ENCODE results near the gene ADCY2.

Gene ADCY2

GRCh38 chr5:7793895-7794294, 398.0 kb downstream of the ADCY2 start (continued):
- no peak for TF ChIP-seq PPARA (CRISPR knock-in tag; IDR thresholded peaks at IDR 0.05; ENCODE audit: borderline replicate concordance)
- no peak for TF ChIP-seq ZNF70 (CRISPR knock-in tag; IDR thresholded peaks at IDR 0.05)
- no peak for TF ChIP-seq CREB5 (CRISPR knock-in tag; IDR thresholded peaks at IDR 0.05; ENCODE audit: low read depth)
- no peak for TF ChIP-seq OSR1 (CRISPR knock-in tag; IDR thresholded peaks at IDR 0.05)
- TF ChIP-seq ARNTL (CRISPR knock-in tag; IDR thresholded peaks at IDR 0.05; ENCODE audit: borderline replicate concordance, low read depth), result no peak
- no peak for TF ChIP-seq ZFP30 (CRISPR knock-in tag; IDR thresholded peaks at IDR 0.05)
- TF ChIP-seq PATZ1 (CRISPR knock-in tag; IDR thresholded peaks at IDR 0.05; ENCODE audit: borderline replicate concordance), result no peak
- no peak for TF ChIP-seq ISL1 (CRISPR knock-in tag; IDR thresholded peaks at IDR 0.05)

GRCh38 chr5:7794311-7794710, 398.4 kb downstream of the ADCY2 start:
- TF ChIP-seq PATZ1 (CRISPR knock-in tag; IDR thresholded peaks at IDR 0.05; ENCODE audit: borderline replicate concordance) (no peak), ESRRG (CRISPR knock-in tag; IDR thresholded peaks at IDR 0.05) (no peak), ZNF565 (CRISPR knock-in tag; conservative IDR thresholded peaks at IDR 0.05; ENCODE audit: low read depth) (no peak), RARB (CRISPR knock-in tag; IDR thresholded peaks at IDR 0.05) (no peak), ZC3H10 (CRISPR knock-in tag; IDR thresholded peaks at IDR 0.05) (no peak)
- no peak for ATAC-seq

GRCh38 chr5:7794823-7795222, 398.9 kb downstream of the ADCY2 start:
- no peak for TF ChIP-seq GLIS3 (CRISPR knock-in tag; IDR thresholded peaks at IDR 0.05)
- TF ChIP-seq SNAI2 (CRISPR knock-in tag; IDR thresholded peaks at IDR 0.05), result no peak
- no peak for ATAC-seq

GRCh38 chr5:7795306-7795705, 399.4 kb downstream of the ADCY2 start:
- no peak for ATAC-seq
- TF ChIP-seq CREB5 (CRISPR knock-in tag; IDR thresholded peaks at IDR 0.05; ENCODE audit: low read depth) (no peak), CSDC2 (CRISPR knock-in tag; IDR thresholded peaks at IDR 0.05) (no peak), PATZ1 (CRISPR knock-in tag; IDR thresholded peaks at IDR 0.05; ENCODE audit: borderline replicate concordance) (no peak), TCF4 (CRISPR knock-in tag; IDR thresholded peaks at IDR 0.05; ENCODE audit: borderline replicate concordance) (no peak), ESRRG (CRISPR knock-in tag; IDR thresholded peaks at IDR 0.05) (no peak), ARNTL (CRISPR knock-in tag; IDR thresholded peaks at IDR 0.05; ENCODE audit: borderline replicate concordance, low read depth) (no peak), RARB (CRISPR knock-in tag; IDR thresholded peaks at IDR 0.05) (no peak), ZNF70 (CRISPR knock-in tag; IDR thresholded peaks at IDR 0.05) (no peak), CSRNP3 (CRISPR knock-in tag; IDR thresholded peaks at IDR 0.05) (no peak), ZNF565 (CRISPR knock-in tag; conservative IDR thresholded peaks at IDR 0.05; ENCODE audit: low read depth) (no peak), PPARA (CRISPR knock-in tag; IDR thresholded peaks at IDR 0.05; ENCODE audit: borderline replicate concordance) (no peak)

Data from SK-N-SH treated with all-trans-retinoic acid at 6 μM for 48 hours (cell line).